OCI-M1 (cell line): ENCODE data around the gene MEIOSIN.

Experiments used
- DNase-seq: peaks from one replicate; lab custom pipeline; 2025; lab: John Stamatoyannopoulos, UW

MEIOSIN gene

GRCh38 chr19:45801603-45802175, 68.5 kb downstream of the MEIOSIN start:
- DNase-seq, result no peak

GRCh38 chr19:45804140-45804958, 71.1 kb downstream of the MEIOSIN start:
- no peak for DNase-seq

- no peak for DNase-seq
Measured at GRCh38 chr19:45804959-45805230, 71.7 kb downstream of the MEIOSIN start.

- DNase-seq, result no peak
Measured at GRCh38 chr19:45805719-45806118, 72.5 kb downstream of the MEIOSIN start.

GRCh38 chr19:45809643-45810159, 76.5 kb downstream of the MEIOSIN start:
- DNase-seq, result peak; percentile 82

- DNase-seq, result no peak
Measured at GRCh38 chr19:45812297-45812696, 79.1 kb downstream of the MEIOSIN start.
